GM12875 (cell line): Measurements from ENCODE around the gene ZCCHC24.

Experiments
- H3K4me3 ChIP-seq: one replicate; pipeline ENCODE4 v1.5.1; 2011; ENCODE audit warnings: low read depth, low read length, control low read depth
- TF ChIP-seq, protein P1 (sequence below): IDR thresholded peaks from 2 replicates; pipeline ENCODE4 v1.5.1; 2011; ENCODE audit warnings: low read depth, mild to moderate bottlenecking, control low read depth, inconsistent platforms, low read length, moderate library complexity, borderline replicate concordance; ENCODE audit not compliant: insufficient read depth

ZCCHC24 gene

DNA sequence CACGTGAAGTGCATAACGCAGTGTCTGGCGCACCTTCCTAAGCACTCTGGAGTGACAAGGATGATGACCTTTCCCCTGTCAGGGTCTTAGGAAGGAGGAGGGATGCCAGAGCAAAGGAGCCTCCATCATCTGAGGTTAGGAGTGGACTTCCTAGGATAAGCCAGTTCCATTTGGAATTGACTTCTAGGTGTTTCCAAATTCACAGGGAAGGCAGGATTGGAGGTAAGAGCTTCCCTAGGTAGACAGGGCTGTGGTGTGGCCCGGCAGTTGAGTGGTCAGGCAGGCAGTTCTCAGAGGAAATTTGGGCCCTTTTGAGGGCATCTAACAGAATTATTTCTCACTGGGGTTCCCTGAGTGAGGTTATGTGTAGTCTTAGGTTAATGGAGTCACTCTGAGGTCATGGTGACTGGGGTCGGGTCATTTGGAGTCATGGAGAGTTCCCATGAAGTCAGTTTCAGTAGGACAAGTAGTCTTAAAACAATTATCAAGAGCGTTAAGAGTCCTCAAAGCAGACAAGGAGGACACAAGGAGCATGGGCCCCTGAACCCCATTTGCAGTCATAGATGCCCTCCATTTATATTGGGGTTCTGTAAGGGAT is 89.9 kb downstream of the ZCCHC24 start:
- TF ChIP-seq, protein P1, sequence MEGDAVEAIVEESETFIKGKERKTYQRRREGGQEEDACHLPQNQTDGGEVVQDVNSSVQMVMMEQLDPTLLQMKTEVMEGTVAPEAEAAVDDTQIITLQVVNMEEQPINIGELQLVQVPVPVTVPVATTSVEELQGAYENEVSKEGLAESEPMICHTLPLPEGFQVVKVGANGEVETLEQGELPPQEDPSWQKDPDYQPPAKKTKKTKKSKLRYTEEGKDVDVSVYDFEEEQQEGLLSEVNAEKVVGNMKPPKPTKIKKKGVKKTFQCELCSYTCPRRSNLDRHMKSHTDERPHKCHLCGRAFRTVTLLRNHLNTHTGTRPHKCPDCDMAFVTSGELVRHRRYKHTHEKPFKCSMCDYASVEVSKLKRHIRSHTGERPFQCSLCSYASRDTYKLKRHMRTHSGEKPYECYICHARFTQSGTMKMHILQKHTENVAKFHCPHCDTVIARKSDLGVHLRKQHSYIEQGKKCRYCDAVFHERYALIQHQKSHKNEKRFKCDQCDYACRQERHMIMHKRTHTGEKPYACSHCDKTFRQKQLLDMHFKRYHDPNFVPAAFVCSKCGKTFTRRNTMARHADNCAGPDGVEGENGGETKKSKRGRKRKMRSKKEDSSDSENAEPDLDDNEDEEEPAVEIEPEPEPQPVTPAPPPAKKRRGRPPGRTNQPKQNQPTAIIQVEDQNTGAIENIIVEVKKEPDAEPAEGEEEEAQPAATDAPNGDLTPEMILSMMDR: no peak
- no peak overlapping the region for H3K4me3 ChIP-seq

DNA sequence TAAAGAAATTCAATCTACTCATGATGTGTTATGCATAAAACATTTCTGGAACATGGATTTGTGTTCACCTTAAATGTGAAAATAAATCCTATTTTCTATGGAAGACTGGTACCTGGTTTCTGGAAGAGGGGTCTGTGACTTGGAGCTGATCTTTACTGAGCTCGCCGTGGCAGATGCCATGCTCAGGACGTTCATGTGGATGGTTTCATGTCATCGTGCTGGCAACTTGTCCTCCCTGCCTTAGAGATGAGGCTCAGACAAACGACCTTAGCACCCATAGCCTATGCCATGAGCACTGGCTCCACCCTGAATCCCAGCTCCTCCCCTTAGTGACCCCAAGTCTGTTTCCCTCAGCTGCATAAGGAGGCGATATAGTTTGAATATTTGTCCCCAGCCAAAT is 90.8 kb downstream of the ZCCHC24 start:
- TF ChIP-seq, protein P1: no peak
- H3K4me3 ChIP-seq: no peak overlapping the region

DNA sequence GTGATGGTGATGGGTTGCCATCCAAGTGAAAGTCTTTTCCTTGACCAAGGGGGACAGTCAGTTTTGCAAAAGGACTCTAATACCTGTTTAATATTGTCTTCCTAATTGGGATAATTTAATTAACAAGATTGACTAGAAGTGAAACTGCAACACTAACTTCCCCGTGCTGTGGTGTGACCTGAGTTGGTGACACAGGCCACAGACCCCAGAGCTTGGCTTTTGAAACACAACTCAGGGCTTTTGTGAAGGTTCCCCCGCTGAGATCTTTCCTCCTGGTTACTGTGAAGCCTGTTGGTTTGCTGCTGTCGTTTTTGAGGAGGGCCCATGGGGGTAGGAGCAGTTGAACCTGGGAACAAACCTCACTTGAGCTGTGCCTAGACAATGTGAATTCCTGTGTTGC is 91.3 kb downstream of the ZCCHC24 start:
- TF ChIP-seq, protein P1: no peak
- no peak overlapping the region for H3K4me3 ChIP-seq

DNA sequence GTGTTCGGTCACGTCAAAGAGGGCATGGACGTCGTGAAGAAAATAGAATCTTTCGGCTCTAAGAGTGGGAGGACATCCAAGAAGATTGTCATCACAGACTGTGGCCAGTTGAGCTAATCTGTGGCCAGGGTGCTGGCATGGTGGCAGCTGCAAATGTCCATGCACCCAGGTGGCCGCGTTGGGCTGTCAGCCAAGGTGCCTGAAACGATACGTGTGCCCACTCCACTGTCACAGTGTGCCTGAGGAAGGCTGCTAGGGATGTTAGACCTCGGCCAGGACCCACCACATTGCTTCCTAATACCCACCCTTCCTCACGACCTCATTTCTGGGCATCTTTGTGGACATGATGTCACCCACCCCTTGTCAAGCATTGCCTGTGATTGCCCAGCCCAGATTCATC is 91.7 kb downstream of the ZCCHC24 start:
- TF ChIP-seq, protein P1: no peak
- H3K4me3 ChIP-seq: no peak overlapping the region

DNA sequence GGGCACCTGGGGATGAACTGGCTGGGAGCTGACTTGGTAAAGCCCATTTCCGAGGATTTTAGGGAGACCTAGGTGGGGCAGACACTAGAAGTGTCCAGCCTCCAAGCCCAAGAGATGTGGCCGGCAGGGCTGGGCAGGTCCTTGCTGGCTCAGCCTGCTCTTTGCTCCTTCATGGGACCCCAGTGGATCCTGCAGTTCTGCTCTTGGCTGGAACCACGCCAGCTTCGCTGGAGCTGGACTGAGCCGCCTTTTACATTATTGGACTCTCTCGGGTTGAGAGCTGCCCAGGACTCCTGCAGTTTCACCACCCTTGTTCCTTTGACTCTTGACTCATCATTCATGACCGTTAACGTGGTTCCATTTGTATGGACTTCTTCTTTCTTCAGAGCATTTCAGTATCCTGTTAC is 92.4 kb downstream of the ZCCHC24 start:
- H3K4me3 ChIP-seq: no peak overlapping the region
- TF ChIP-seq, protein P1: no peak

DNA sequence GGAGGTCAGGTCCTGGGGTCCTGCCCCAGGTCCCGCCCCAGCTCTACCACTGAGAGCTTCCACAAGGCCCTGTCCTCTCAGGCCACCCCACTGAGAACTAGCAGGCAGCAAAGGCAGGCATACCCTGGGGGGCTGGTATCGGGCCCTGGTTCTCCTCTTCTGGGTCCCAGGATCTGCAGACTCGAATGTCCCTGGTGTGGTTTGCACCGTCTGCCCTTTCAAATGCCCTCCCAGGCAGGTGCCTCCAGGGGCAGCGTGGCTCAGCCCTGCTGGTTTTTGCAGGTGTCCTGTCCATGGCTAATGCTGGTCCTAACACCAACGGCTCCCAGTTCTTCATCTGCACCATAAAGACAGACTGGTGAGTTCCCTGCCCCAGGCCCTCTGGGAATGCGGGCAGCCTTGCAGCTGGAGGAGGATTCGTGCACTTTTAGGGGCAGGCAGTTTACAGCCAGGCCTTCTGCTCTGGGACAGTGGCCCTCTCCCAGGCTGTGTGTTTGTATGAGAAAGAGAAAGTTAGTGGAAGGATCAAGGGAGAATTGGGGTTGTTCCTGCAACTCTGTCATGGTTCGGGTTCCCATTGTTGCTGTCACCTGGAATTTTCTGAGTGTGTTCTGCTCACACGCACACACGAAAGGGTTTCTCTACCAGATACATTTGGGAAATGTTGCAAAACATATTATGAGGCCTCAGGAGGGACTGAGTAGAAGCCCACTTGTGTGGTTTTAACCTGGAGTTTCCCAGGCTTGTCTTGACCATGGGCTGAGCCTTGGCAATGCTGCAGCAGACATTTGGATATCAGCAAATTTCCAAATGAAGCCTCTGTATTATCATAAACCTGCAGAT is 93.2 kb downstream of the ZCCHC24 start:
- H3K4me3 ChIP-seq: no peak overlapping the region
- TF ChIP-seq, protein P1: no peak

DNA sequence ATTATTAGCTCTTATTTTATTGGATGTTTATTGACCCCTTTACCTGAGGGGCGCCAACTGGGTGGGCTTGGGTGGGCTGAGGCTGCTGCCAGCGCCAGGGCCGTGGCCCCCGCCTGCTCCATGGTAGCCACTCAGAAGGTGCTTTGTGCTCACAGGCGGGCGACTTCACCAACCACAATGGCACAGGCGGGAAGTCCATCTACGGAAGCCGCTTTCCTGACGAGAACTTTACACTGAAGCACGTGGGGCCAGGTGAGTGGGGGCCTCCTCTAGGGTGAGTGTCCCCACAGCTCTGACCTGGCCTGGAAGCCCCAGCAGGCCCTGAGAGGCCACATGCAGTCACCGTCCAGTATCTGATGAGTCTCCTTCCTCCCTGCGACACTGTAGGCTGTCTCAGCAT is 94.1 kb downstream of the ZCCHC24 start:
- no peak overlapping the region for H3K4me3 ChIP-seq
- TF ChIP-seq, protein P1: no peak
